Muscle of leg (tissue), 11 donors: ENCODE results near the gene LMBR1L. TPM values are rescaled to one million over a fixed set of nuclear protein-coding genes. Genes with fewer than 3 reads are reported as not detected.

Source experiments
- DNase-seq: peaks from one replicate; pipeline ENCODE4 v3.0.0; 2013
- H3K27ac ChIP-seq: one replicate; pipeline ENCODE4 v1.5.1; 2013; ENCODE audit warnings: mild to moderate bottlenecking, low read length, control low read depth
- H3K27me3 ChIP-seq: one replicate; pipeline ENCODE4 v1.6.1; 2013; ENCODE audit warnings: low read length; ENCODE audit not compliant: control insufficient read depth, insufficient read depth
- H3K36me3 ChIP-seq: one replicate; pipeline ENCODE4 v1.6.1; 2013; ENCODE audit warnings: low read length; ENCODE audit not compliant: control insufficient read depth, insufficient read depth
- H3K4me1 ChIP-seq: one replicate; pipeline ENCODE4 v1.6.1; 2013; ENCODE audit warnings: low read length; ENCODE audit not compliant: control insufficient read depth, insufficient read depth
- H3K4me3 ChIP-seq: one replicate; pipeline ENCODE4 v1.5.1; 2013; ENCODE audit warnings: low read length, control low read depth
- H3K9me3 ChIP-seq: replicated peaks from 2 replicates; pipeline ENCODE4 v1.6.1; 2013; ENCODE audit warnings: low read depth, low read length; ENCODE audit not compliant: control insufficient read depth
- WGBS: methylation state at CpG from one replicate; pipeline ENCODE4 v1.1.5; 2013; ENCODE audit warnings: missing lambda C conversion rate; ENCODE audit not compliant: insufficient coverage; 5-methylcytosine and 5-hydroxymethylcytosine counted together
- polyA plus RNA-seq, 8 donors: library from polyadenylated mRNA; unstranded; fragments of 120-200 nt; gene quantifications; one replicate each; pipeline versions ENCODE4 v1.2.1 to v1.2.3, GENCODE V29; 2013; ENCODE audit warnings: inconsistent platforms in 1 of 8, low replicate concordance in 1 of 8; ENCODE audit not compliant: insufficient read length in 8 of 8, insufficient read depth in 1 of 8
- total RNA-seq: library from RNA; stranded (reverse); fragments of 120-200 nt; gene quantifications from one replicate; pipeline ENCODE4 v1.2.4, GENCODE V29; 2013

Gene LMBR1L
- total and polyA plus RNA-seq, 9 donors = 30.2 to 53.1 (median 39.3) TPM

DNA sequence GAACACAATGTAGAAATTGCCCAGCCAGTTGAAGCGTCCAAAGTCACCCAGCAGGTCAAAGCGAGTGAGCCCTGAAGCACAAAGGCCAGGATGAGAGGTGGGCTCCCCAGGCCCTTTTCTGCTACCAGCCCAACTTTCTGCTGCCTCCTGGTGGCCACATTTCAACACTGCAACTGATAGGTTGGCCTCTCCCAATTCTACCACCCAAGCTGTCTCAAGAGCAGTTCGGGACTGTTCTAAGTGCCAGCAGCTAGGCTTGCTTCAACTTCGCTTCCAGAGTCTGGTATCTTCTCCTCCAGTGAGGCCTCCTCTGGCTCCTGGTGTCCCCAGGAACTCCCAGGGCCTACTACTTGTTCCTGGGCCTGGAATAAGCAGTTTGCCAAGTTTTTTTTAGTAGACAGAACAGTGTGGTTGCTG is 12.6 kb downstream of the LMBR1L start:
- Histone ChIP-seq H3K4me3 (no peak overlapping the region), H3K36me3 (peaks cover 66% of the 10 kb centered on the region), H3K4me1 (peaks cover 17% of the 10 kb centered on the region), H3K9me3 (no peaks in the 10 kb centered on the region), H3K27me3 (peaks cover 21% of the 10 kb centered on the region), H3K27ac (no peak overlapping the region)
- peak; percentile 46 for DNase-seq
- WGBS = 60% methylated on average over 4 of the region's 4 CpGs

DNA sequence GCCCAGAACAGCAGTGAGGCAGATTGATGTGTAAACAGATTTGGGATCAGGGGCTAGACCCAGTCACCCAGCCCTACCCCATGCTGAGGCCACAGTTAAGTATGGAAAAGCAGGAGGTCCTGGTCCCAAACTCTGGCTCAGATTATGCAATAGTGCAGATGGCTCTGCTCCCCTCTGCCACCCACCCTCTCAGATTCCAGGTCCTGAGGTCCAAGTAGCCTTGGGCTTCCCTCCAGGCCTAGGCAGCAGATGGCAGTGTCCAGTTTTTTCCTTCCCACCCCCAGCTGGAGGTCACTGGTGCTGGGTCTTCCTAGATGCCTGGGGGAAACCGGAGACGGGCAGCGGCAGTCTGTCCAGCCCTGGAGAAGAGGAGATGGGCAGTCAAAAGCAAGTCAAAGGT is 13.3 kb downstream of the LMBR1L start:
- WGBS = no CpG with 5 or more reads among the region's 3 CpGs
- H3K27me3 ChIP-seq = peaks cover 28% of the 10 kb centered on the region
- H3K4me3 ChIP-seq = no peak overlapping the region
- DNase-seq = no peak
- no peak overlapping the region for H3K27ac ChIP-seq
- peaks cover 20% of the 10 kb centered on the region for H3K4me1 ChIP-seq
- H3K9me3 ChIP-seq = no peaks in the 10 kb centered on the region
- H3K36me3 ChIP-seq = peaks cover 60% of the 10 kb centered on the region

DNA sequence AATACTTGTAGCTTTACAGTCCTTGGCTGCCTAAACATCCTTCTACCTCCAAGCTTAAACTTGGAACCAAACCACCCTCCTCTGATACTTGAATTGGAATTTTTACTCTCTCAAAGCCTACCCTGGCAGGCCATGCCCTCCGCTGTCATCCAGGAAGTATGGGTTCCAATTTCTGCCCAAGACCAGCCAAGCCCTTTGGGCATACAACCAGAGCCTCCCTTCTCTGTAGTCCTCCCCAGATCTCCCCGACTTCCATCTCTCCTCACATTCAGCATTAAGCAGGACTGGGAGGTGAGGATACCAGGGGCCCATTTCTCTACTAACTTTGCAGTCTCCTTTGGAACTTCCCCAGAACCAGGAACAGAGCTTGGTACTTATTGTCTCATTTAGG is 15.7 kb downstream of the LMBR1L start:
- no peak for DNase-seq

DNA sequence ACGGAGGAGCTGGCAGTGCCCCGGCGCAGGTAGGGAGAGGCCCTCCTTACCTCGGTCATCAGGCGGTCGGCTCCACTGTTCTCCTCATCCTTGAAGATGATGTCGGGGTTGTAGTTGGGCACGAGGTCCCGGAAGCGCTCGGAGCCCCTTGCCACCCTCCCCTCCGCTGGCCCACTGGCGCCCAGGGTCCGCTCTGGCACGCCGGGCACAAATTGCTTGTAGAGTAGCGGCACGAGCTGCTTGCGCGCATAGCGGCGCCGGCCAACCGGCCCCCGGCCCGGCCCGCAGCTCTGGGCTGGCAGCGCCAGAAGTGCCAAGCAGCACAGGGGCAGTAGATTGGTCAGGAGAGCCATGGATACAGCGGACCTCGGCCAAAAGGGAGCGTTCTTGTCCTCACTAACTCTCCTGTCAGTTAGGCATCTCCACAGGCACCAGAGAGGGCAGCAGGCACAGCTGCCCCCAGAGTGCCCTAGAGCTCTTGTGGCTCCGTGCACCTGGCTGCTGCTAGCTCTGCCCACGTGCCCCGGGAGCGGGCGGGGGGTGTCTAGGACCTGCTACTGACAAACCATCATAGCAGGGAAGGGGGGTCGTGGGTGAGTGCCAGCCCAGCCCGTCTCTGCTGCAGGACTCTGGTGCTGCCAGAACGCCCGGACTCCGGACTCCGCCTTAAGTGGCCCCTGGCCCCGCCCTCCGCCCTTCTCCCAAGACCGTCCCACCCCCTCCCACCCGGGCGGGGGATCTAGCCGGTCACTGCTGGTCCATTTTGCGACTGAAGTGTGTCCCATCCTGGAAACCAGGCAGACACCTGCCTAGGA is 16.3 kb downstream of the LMBR1L start, which contains the start of gene DHH:
Gene DHH, minus strand, starts transcription at position 642 of the 815 bp plus-strand sequence. Its CDS starts 289 bp downstream, at position 353.
- Histone ChIP-seq H3K9me3 (no peaks in the 10 kb centered on the region), H3K4me1 (peaks cover 49% of the 10 kb centered on the region), H3K36me3 (peaks cover 32% of the 10 kb centered on the region), H3K27me3 (peaks cover 58% of the 10 kb centered on the region), H3K4me3 (peak within 1 kb of the TSS; percentile 9), H3K27ac (no peak within 1 kb of the TSS)
- WGBS = 4% methylated on average over 42 of the region's 49 CpGs
- DNase-seq = peak; percentile 53

More for the DNA sequence above, 15.7 kb downstream of the LMBR1L start:
- 57% methylated on average over 1 of the region's 2 CpGs for WGBS
- no peak overlapping the region for H3K27ac ChIP-seq
- peaks cover 43% of the 10 kb centered on the region for H3K4me1 ChIP-seq
- H3K9me3 ChIP-seq = no peaks in the 10 kb centered on the region
- H3K36me3 ChIP-seq = peaks cover 37% of the 10 kb centered on the region
- peaks cover 52% of the 10 kb centered on the region for H3K27me3 ChIP-seq
- no peak overlapping the region for H3K4me3 ChIP-seq

DNA sequence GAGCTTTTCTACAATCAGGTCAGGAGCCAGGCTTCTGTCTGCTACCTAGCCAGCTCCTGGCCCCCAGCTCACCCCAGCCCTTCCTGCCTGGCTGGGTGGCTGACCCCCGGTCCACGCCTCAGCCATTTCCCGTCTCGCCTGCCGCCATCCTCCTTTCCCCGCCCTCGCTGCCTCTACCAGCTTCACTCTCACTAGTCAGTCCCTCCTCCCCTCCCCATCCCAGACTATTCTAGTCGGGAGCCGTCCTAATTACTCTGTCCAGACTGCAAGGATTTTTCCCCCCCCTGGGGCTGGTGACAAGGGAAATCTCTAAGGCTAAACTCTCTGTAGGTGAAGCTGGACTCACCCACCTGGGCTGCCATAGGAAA is 16.9 kb downstream of the LMBR1L start:
- DNase-seq = no peak
- Histone ChIP-seq H3K4me3 (no peak overlapping the region), H3K27ac (no peak overlapping the region), H3K4me1 (peaks cover 50% of the 10 kb centered on the region), H3K36me3 (peaks cover 27% of the 10 kb centered on the region), H3K27me3 (peaks cover 64% of the 10 kb centered on the region), H3K9me3 (no peaks in the 10 kb centered on the region)
- 4% methylated on average over 7 of the region's 9 CpGs for WGBS

DNA sequence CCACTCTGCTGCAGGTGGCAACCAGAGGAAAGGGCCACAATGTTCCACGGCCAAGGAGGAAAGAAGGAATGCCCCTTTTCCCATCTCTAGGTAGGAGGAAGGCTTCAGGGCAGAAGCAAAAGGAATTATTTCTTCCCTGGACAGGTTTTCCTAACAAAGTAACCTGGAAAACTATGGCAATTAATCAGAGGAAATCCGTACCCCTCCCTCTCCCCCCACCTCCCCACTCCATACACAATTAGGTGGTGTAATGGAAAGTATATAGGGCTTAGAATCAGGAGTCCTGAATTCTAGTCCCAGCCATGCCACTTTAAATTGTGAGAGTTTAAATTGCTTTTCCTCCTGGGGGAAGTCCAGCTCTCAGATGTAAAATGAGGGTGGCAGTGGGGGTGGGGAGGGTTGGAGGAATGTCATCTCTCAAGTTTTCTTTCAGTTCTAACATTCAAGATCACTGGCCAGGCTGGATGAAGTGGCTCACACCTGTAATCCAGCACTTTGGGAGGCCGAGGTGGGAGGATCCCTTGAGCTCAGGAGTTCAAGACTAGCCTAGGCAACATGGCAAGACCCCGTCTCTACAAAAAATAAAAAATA is 17.7 kb downstream of the LMBR1L start:
- peaks cover 19% of the 10 kb centered on the region for H3K36me3 ChIP-seq
- H3K4me3 ChIP-seq = no peak overlapping the region
- DNase-seq = no peak
- WGBS = 43% methylated on average over 1 of the region's 4 CpGs
- H3K9me3 ChIP-seq = no peaks in the 10 kb centered on the region
- H3K4me1 ChIP-seq = peaks cover 59% of the 10 kb centered on the region
- peaks cover 71% of the 10 kb centered on the region for H3K27me3 ChIP-seq
- peak overlapping the region; percentile 8 for H3K27ac ChIP-seq

DNA sequence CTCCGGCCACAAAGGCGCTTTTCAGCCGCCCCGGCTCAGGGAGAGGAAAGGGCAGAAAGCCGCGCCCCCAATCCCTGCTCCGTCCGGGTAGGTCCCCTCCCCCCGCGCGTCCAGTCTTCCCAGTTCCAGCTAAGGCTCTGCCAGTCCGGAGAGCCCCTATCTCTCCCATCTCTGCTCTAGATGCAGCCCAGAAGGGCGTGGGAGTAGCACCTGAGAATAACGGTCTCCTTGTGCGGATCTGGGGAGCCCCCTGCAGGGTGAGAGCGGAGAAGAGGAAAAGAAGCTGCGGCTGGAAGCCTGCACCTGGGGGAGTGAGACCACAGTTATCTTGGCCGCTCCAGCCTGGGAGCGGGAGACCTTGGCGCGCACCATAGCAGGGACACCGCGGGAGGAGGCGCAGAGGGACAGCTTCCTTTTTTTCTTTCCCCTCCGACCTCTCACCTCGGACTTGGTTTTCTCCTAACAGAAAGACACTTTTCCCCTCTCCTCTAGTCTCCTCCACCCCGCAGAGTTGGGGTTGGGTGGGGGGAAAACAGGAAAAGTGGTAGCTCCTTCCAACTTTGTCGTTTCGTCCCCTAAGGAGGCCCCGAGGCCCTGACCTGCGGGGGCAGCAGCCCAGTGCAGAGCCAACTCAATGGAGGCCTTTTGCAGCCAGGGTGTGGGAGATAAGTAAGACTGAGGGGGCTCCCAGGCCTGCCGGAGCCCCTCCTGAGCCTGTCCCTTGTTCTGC is 18.4 kb downstream of the LMBR1L start:
- Histone ChIP-seq H3K4me3 (peak overlapping the region; percentile 24), H3K4me1 (peaks cover 61% of the 10 kb centered on the region), H3K36me3 (peaks cover 12% of the 10 kb centered on the region), H3K27me3 (peaks cover 71% of the 10 kb centered on the region), H3K9me3 (no peaks in the 10 kb centered on the region), H3K27ac (peak overlapping the region; percentile 29)
- WGBS = 2% methylated on average over 17 of the region's 32 CpGs
- DNase-seq = peak; percentile 47

DNA sequence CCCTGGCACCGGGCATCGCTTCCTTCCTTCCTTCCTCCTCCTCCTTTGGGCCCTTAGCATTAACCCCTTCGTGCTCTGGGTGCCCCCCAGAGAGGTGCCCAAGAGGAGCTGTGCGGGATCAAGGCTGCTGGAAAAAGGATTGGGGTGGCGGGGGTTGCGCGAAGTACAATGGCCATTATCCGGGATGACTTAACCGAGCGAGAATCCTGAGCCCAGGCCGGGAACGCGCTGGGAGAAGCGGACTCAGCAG is 18.9 kb downstream of the LMBR1L start:
- H3K4me3 ChIP-seq = peak overlapping the region; percentile 24
- H3K27ac ChIP-seq = no peak overlapping the region
- peaks cover 71% of the 10 kb centered on the region for H3K27me3 ChIP-seq
- peaks cover 8% of the 10 kb centered on the region for H3K36me3 ChIP-seq
- WGBS = 8% methylated on average over 12 of the region's 14 CpGs
- no peak for DNase-seq
- H3K4me1 ChIP-seq = peaks cover 61% of the 10 kb centered on the region
- H3K9me3 ChIP-seq = no peaks in the 10 kb centered on the region

DNA sequence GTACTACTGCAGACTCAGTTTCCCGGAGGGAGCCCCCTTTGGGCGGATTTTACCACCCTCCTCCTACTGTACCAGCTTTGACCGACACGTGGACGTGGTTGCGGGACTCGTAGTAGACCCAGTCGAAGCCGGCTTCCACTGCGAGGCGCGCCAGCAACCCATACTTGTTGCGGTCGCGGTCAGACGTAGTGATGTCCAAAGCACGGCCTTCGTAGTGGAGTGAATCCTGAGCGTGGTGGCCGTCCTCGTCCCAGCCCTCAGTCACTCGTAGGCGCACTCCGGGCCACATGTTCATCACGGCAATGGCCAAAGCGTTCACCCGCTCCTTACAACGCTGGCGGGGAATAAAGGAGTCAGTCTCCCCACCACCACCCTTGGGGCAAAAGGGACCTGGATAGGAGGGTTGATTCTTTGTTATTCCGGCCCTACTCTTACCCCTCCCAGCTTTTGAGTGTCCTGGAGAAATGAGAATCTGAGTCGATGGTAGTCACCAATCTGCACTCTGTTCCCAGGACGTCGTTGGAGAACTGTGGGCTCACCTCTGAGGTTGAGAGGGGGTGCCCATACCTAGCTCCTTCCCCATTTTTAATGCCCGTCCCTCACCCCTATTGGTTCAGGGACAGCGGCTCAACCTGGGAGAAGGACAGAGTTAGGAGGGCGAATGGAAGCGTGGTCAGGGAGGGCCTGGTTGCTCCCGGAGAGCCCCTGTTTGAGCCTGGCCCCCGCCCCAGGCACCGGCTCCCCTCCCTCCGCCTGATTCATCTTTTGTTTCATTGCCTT is 19.4 kb downstream of the LMBR1L start:
- H3K27ac ChIP-seq = no peak overlapping the region
- peaks cover 4% of the 10 kb centered on the region for H3K36me3 ChIP-seq
- no peak for DNase-seq
- H3K4me3 ChIP-seq = no peak overlapping the region
- no peaks in the 10 kb centered on the region for H3K9me3 ChIP-seq
- peaks cover 71% of the 10 kb centered on the region for H3K27me3 ChIP-seq
- peaks cover 61% of the 10 kb centered on the region for H3K4me1 ChIP-seq
- 28% methylated on average over 24 of the region's 41 CpGs for WGBS
